DND-41 (cell line): Measurements from ENCODE around the gene CDKL4.

ENCODE experiments used
- ATAC-seq: fragments of 200-7000 bp; cut with Tn5 transposase; 3 replicates; pipeline ENCODE4 v1.9.1; 2021; ENCODE audit warnings: low read depth; ENCODE audit not compliant: insufficient read depth
- DNase-seq: peaks from one replicate; pipeline ENCODE4 v3.0.0-alpha.2; 2020
- H2AFZ ChIP-seq: 2 replicates; pipeline ENCODE4 v1.6.0; 2012; ENCODE audit warnings: low read depth, low read length
- H3K27ac ChIP-seq: 2 replicates; pipeline ENCODE4 v1.5.1; 2012; ENCODE audit warnings: low read length, inconsistent platforms
- H3K27me3 ChIP-seq: fragments of 200-600 bp; sonication (generic); 2 replicates; pipeline ENCODE4 v1.6.0; 2012; ENCODE audit warnings: low read length, mild to moderate bottlenecking, inconsistent platforms; ENCODE audit not compliant: insufficient read depth, poor library complexity
- H3K36me3 ChIP-seq: 2 replicates; pipeline ENCODE4 v1.5.1; 2012; ENCODE audit warnings: low read length, inconsistent platforms; ENCODE audit not compliant: insufficient read depth
- H3K4me1 ChIP-seq: 2 replicates; pipeline ENCODE4 v1.5.1; 2012; ENCODE audit warnings: mild to moderate bottlenecking, low read length; ENCODE audit not compliant: insufficient read depth
- H3K4me2 ChIP-seq: 2 replicates; pipeline ENCODE4 v1.6.0; 2012; ENCODE audit warnings: mild to moderate bottlenecking, moderate library complexity, low read length, inconsistent platforms; ENCODE audit not compliant: insufficient read depth
- H3K4me3 ChIP-seq, 2 experiments: fragments of 200-600 bp in 1 of 2; shearing (Covaris generic) in 1 of 2; 2 replicates each; pipeline ENCODE4 v1.5.1; 2012 to 2016; ENCODE audit warnings: inconsistent platforms in 2 of 2, low read length in 2 of 2, mild to moderate bottlenecking in 2 of 2, low read depth in 1 of 2, moderate library complexity in 1 of 2
- H3K79me2 ChIP-seq: 2 replicates; pipeline ENCODE4 v1.6.0; 2012; ENCODE audit warnings: low read length, inconsistent platforms; ENCODE audit not compliant: insufficient read depth
- H3K9ac ChIP-seq: 2 replicates; pipeline ENCODE4 v1.6.0; 2012; ENCODE audit warnings: low read depth, mild to moderate bottlenecking, inconsistent platforms, low read length, moderate library complexity
- H3K9me3 ChIP-seq: 2 replicates; pipeline ENCODE4 v1.5.1; 2012; ENCODE audit warnings: low read length, moderate library complexity, mild to moderate bottlenecking, inconsistent platforms; ENCODE audit not compliant: insufficient read depth, severe bottlenecking
- H4K20me1 ChIP-seq: 2 replicates; pipeline ENCODE4 v1.6.0; 2012; ENCODE audit warnings: low read length; ENCODE audit not compliant: insufficient read depth
- CTCF ChIP-seq: IDR thresholded peaks from 2 replicates; pipeline ENCODE4 v1.5.1; 2012; ENCODE audit warnings: borderline replicate concordance, low read length, moderate library complexity, mild to moderate bottlenecking; ENCODE audit not compliant: poor library complexity, severe bottlenecking; ENCODE audit errors: extremely low read depth
- EZH2 ChIP-seq: IDR thresholded peaks from 3 replicates; pipeline ENCODE4 v1.6.1; 2012; ENCODE audit warnings: borderline replicate concordance, low read depth, mild to moderate bottlenecking, moderate library complexity, low read length, inconsistent platforms; ENCODE audit not compliant: severe bottlenecking

CDKL4 gene

GRCh38 chr2:39240758-39241157, 3.0 kb downstream of the CDKL4 start:
- DNase-seq = no peak
- TF ChIP-seq CTCF = no peak
- no peak for TF ChIP-seq EZH2
- no peak for ATAC-seq
- no peaks in the 10 kb centered on the region for H3K27me3 ChIP-seq
- no peaks in the 10 kb centered on the region for H3K79me2 ChIP-seq
- no peaks in the 10 kb centered on the region for H3K36me3 ChIP-seq
- no peaks in the 10 kb centered on the region for H4K20me1 ChIP-seq
- H3K4me1 ChIP-seq = peaks cover 16% of the 10 kb centered on the region
- H3K9me3 ChIP-seq = peaks cover 6% of the 10 kb centered on the region
- no peak overlapping the region for H3K9ac ChIP-seq
- H2AFZ ChIP-seq = no peak overlapping the region
- no peak overlapping the region for H3K4me2 ChIP-seq
- no peak overlapping the region for H3K4me3 ChIP-seq
- no peak overlapping the region for H3K27ac ChIP-seq

GRCh38 chr2:39234754-39235153, 9.0 kb downstream of the CDKL4 start:
- no peaks in the 10 kb centered on the region for H3K27me3 ChIP-seq
- H3K27ac ChIP-seq = no peak overlapping the region
- no peak for TF ChIP-seq EZH2
- TF ChIP-seq CTCF = no peak
- ATAC-seq (no peak), DNase-seq (no peak)
- no peak overlapping the region for H2AFZ ChIP-seq
- no peaks in the 10 kb centered on the region for H3K79me2 ChIP-seq
- no peaks in the 10 kb centered on the region for H3K36me3 ChIP-seq
- H4K20me1 ChIP-seq = no peaks in the 10 kb centered on the region
- no peaks in the 10 kb centered on the region for H3K4me1 ChIP-seq
- H3K4me2 ChIP-seq = no peak overlapping the region
- H3K9ac ChIP-seq = no peak overlapping the region
- H3K4me3 ChIP-seq = no peak overlapping the region
- H3K9me3 ChIP-seq = peaks cover 6% of the 10 kb centered on the region

- Histone ChIP-seq H3K36me3 (no peaks in the 10 kb centered on the region), H3K4me1 (peaks cover 8% of the 10 kb centered on the region), H3K79me2 (no peaks in the 10 kb centered on the region), H3K4me3 (no peak overlapping the region), H2AFZ (no peak overlapping the region), H3K4me2 (no peak overlapping the region), H3K27me3 (no peaks in the 10 kb centered on the region), H3K9me3 (peaks cover 6% of the 10 kb centered on the region), H4K20me1 (no peaks in the 10 kb centered on the region), H3K9ac (no peak overlapping the region), H3K27ac (no peak overlapping the region)
- ATAC-seq (no peak), DNase-seq (no peak)
- TF ChIP-seq EZH2 (no peak), CTCF (no peak)
Measured at GRCh38 chr2:39232141-39232540, 11.6 kb downstream of the CDKL4 start.
